ENCODE data around the gene GDE1.

DNA sequence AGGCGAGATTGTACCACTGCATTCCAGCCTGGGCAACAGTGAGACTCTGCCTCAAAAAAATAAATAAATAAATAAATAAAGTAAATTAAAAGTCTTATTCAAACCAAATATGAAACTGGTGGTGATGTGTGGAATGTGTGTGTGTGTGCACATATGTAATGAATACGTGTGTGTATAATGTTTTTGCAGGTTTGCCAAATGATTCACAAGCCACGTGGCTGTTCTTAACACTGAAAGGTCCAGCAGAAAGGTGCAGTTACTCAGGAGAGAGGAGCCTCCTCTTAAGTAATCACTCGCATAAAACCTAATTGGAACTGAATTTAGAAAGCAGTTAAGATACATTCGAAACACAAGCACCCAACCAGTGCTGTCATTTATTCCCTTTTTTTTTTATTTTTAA is 22.9 kb downstream of the GDE1 start:
- TF ChIP-seq, protein P1, sequence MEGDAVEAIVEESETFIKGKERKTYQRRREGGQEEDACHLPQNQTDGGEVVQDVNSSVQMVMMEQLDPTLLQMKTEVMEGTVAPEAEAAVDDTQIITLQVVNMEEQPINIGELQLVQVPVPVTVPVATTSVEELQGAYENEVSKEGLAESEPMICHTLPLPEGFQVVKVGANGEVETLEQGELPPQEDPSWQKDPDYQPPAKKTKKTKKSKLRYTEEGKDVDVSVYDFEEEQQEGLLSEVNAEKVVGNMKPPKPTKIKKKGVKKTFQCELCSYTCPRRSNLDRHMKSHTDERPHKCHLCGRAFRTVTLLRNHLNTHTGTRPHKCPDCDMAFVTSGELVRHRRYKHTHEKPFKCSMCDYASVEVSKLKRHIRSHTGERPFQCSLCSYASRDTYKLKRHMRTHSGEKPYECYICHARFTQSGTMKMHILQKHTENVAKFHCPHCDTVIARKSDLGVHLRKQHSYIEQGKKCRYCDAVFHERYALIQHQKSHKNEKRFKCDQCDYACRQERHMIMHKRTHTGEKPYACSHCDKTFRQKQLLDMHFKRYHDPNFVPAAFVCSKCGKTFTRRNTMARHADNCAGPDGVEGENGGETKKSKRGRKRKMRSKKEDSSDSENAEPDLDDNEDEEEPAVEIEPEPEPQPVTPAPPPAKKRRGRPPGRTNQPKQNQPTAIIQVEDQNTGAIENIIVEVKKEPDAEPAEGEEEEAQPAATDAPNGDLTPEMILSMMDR (IDR thresholded peaks at IDR 0.05; ENCODE audit: insufficient read depth, low read length, poor library complexity, severe bottlenecking): no peak
- TF ChIP-seq EZH2phosphoT487 (conservative IDR thresholded peaks at IDR 0.05; ENCODE audit: low read length): no peak

Measured in SU-DHL-6 (cell line).